GM21825 (cell line): ENCODE data around the gene JAKMIP2.

Source experiments
- ATAC-seq: cut with Tn5 transposase; IDR thresholded peaks from one replicate; pipeline ENCODE4 v1.9.1; 2021; ENCODE audit warnings: mild to moderate bottlenecking, moderate library complexity; ENCODE audit not compliant: unreplicated experiment

The JAKMIP2 gene

GRCh38 chr5:147704544-147704943 lies 78.0 kb downstream of the JAKMIP2 start:
- ATAC-seq: no peak

DNA sequence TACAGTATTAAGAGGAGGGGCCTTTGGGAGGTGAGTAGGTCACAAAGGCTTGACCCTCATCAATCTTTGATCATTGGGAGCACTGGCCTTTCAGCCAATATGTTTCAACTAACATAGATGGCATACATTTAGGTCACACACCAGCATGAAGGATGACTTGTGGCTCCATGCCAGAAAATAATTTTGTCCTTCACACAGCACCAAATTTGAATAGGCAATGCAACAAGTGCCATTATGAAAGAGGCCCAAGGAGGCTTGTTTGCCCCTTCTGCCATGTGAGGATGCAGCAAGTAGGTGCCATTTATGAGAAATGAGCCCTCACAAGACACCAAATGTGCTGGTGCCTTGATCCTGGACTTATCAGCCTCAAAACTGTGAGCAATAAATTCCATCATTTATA lies 81.1 kb downstream of the JAKMIP2 start:
- ATAC-seq: no peak

GRCh38 chr5:147699496-147700088 lies 82.9 kb downstream of the JAKMIP2 start:
- ATAC-seq: no peak

- ATAC-seq: no peak
Measured at GRCh38 chr5:147697380-147697779, 85.1 kb downstream of the JAKMIP2 start.

GRCh38 chr5:147694772-147695171 lies 87.8 kb downstream of the JAKMIP2 start:
- ATAC-seq: no peak

DNA sequence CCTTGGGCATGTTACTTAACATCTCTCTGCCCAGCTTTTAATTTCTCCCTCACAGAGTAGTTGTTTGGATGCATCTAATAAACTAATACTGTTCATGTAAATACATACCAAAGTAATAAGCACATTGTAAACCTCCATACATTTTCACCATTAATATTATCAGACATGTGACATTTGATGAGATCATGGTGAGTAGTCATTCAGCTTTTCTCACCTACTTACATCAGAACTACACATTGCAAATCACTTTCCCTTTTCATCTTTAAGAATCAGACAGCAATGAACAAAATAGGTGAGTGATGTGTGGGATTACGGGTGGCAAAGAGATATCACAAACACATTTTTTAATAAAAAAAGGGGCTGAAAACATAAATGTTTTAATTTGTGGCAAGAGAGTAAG lies 89.3 kb downstream of the JAKMIP2 start:
- ATAC-seq: no peak

GRCh38 chr5:147691130-147691529 lies 91.4 kb downstream of the JAKMIP2 start:
- no peak for ATAC-seq

DNA sequence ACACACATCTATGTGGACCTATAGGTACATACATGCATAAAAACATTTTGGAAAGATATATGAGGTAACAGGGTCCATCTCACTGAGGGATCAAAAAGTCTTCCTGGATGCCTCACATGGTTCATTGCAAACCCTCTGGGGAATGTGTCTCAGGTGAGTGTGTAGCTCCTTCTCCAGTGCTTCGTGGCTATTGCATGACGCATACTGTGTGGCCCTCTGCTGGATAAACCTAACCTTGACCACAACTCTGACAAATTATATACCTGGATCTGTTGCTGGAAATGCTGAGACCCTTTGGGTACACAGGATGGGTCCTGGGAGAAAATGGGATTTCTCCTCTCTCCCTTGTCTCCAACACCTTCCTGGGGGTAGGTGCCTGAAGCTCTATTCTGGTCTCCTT lies 91.9 kb downstream of the JAKMIP2 start:
- no peak for ATAC-seq

DNA sequence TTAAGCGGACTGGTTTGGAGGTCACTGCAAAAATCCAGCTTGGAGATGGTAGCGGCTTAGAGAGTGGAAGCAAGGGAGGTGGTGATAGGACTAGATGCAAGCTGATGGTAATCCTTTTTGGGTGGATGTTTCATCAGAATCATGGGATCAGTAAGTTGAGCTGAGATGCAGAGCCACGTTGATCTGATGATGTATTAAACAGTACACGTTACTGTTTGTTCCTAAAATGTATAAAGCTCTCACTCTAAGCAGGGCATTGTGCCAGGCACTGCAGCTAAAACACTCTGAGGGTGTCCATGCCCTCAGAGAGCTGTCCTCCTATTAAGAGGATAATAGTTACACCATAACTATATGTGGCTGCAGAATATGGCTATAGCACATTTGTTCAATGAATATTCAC lies 93.1 kb downstream of the JAKMIP2 start:
- no peak for ATAC-seq

DNA sequence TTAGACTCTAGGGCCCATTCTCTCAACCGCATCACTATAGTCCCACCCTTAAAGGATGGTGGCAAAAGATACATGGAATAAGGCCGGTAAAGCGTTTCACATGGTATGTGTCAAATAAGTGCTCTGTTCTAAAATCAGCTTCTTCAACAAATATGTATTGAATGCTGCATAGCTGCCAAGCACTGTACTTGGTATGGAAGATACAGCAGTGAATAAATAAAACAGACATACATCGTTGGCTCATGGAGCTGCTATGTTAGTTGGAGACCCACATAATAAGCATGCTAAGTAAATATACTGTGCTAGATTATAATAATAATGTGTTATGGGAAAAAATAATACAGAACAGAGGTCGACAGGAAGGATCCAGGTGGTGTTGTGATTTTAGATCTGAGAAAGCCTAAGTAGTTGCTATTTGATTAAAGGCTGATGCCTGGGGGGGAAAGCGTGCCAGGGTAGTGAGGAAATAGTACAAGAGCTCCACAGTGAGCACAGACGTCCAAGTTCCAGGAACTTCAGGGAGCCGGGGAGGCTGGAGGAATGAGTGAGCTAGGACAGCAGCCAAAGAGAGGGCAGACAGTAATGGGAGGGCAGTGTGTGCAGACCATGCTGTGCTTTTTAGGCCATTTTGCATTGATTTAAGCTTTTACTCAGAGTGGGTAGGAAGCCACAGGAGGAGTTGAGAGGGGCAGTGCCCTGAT lies 93.7 kb downstream of the JAKMIP2 start:
- ATAC-seq: no peak

GRCh38 chr5:147687118-147687517 lies 95.4 kb downstream of the JAKMIP2 start:
- ATAC-seq: no peak

GRCh38 chr5:147686421-147686820 lies 96.1 kb downstream of the JAKMIP2 start:
- no peak for ATAC-seq

- no peak for ATAC-seq
Measured at GRCh38 chr5:147685993-147686392, 96.5 kb downstream of the JAKMIP2 start.

DNA sequence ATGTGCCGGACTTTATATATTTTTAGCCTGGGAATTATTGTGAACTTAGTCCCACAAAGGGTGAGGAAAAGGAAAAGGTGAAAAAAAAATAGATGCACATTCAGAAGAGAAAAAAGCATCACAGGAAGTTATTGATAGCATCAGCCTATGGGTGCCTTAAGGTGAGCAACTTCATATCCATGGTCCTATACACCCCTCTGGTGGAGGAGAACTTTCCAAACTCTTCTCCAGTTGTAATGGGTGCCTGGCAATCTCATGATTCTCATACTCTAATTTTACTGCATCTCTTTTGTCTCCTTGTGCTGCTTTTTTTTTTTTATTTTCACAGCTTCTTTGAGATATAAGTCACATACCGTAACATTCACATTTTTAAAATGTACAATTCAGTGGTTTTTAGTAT lies 107.4 kb downstream of the JAKMIP2 start:
- no peak for ATAC-seq

DNA sequence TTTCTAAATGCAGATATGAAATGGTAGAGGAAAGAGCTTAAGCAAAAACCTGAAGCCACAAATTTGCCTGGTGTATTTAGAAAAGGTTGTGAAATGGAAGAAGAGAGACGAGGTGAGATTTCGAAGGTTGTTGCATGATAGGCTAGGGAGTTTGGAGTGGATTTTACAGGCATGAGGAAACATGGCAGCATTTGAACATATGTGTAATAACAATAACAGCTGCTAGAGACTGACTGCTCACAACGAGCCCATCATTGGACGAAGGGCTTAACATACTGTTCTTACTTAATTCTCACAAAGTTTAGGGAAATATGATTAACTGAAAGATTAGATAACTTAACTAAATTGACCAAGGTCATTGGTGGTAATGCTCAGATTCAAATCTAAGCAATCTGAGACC lies 108.1 kb downstream of the JAKMIP2 start:
- ATAC-seq: no peak

DNA sequence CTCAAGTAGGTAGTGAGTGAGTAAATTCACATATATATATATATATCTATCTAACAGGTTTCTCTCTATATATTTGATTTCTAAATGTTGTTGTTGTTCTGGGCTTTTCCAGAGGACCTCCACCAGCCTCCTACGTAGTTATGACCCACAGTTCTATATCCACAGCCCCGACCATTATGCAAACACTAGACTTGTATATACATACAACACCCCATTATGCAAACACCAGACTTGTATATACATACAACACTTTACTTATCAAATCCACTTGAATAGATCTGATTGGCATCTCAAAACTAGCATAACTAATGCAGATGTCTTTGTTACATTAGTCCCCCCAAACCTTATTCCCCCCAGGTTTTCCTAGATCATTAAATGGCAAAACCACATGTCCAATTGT lies 108.7 kb downstream of the JAKMIP2 start:
- no peak for ATAC-seq

DNA sequence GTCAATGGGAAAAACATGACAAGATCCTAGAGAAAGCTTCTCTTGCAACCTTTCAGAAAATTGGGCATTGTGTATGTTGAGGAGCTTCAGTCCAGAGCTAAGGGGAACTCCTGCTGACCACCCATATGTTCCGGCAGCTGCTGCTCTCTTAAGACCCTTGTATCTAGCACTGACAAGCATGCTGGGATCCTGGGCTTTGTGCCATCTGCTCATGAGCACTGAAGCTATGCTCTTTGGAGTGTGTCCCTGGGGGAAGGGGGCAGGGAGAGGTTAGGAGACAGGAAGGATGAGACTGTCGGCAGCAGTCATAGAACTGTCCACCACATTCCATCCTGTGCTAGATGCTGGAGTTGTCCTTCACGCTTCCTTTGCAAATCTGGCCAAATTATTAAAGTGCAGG lies 109.3 kb downstream of the JAKMIP2 start:
- ATAC-seq: no peak

- ATAC-seq: no peak
Measured at GRCh38 chr5:147671365-147671764, 111.2 kb downstream of the JAKMIP2 start.

- ATAC-seq: no peak
Measured at GRCh38 chr5:147670815-147671214, 111.7 kb downstream of the JAKMIP2 start.

DNA sequence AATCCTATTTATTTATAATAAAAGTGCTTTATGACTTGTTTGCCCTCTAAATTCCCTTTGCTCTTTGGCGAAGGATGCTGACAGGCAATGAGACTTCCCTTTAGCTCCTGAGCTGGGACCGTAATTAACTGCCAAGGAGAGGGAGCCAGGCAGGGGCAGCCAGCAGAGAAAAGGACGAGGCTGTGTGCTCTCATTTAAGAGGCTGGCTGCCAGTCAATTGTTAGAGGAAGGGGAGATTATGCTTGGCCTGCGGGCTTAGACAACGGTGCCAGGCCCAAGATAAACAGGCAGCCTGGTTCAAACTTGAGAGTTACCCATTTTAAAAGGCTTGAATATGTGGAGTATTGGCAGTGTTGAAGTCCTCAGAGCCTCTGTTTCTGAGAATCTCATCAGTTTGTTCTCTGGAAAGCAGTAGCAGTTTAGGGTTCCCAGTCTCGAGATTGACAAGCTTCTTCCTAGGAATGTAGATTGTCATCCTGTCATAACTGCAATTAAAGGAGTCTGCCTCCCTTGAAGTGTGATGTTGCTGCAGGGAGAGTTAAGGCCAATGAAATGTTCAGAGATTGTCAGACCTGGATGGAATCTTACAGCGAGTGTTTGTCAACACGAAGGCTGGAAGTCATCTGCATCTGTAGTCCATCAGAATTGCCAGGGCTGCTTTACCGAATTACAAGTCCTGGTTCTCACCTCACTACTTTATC lies 113.2 kb downstream of the JAKMIP2 start:
- ATAC-seq: no peak

DNA sequence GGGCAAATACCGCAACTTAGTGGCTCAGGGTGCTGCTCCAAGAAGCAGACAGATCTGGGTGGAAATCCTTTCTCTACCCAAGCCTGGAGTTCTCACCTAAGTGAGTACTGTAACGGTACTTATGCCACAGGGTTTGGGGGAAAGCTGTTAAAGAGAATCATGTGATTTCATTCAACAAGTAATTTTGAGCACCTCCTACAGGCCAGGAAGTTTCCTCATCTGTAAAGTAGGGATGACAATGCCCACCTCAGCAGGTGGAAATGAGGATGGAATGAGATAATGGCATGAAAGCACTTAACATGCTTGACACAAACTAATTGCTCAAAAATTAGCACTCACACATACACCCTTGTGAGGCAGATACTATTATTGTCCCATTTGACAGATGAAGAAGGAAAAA lies 114.1 kb downstream of the JAKMIP2 start:
- no peak for ATAC-seq

DNA sequence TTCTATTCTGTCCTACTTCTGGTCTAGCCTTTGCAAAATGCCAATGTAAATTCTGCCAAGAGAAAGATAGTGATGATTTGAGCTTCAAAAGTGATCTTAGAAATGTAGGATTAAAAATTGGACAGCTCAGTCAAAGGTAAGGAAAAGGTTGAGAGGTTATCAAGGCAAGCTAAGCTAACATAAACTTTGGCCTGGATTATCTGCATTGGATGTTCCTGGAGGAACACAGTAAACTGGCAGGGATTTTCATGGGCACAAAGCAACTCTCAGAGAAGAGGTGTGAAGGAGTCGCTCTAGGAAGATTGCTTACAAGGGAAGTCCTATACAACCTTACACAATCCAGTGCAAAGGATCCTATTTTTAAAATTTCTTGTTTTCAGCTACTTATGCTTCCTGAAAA lies 115.2 kb downstream of the JAKMIP2 start:
- ATAC-seq: no peak
